ENCODE measurements around the gene EHHADH.

DNA sequence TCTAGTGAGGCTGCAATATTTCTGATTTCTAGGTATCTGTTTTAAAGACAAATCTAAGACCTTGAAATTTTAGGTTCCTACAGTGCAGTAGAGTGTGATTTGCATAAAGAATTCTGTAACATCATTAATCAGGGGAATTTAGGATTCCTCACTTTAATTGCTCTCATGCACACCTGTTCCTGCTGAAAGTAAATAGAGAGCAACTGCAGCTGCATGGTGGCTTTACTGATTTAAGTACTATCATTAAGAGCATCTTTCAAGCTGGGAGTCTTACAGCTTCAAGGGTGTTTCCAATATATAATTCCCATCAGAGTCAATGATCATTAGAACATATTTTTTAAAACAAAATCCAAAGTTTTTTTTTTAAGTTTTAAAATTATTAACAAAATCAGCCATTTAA is 65.0 kb downstream of the EHHADH start:
- TF ChIP-seq, protein P1, sequence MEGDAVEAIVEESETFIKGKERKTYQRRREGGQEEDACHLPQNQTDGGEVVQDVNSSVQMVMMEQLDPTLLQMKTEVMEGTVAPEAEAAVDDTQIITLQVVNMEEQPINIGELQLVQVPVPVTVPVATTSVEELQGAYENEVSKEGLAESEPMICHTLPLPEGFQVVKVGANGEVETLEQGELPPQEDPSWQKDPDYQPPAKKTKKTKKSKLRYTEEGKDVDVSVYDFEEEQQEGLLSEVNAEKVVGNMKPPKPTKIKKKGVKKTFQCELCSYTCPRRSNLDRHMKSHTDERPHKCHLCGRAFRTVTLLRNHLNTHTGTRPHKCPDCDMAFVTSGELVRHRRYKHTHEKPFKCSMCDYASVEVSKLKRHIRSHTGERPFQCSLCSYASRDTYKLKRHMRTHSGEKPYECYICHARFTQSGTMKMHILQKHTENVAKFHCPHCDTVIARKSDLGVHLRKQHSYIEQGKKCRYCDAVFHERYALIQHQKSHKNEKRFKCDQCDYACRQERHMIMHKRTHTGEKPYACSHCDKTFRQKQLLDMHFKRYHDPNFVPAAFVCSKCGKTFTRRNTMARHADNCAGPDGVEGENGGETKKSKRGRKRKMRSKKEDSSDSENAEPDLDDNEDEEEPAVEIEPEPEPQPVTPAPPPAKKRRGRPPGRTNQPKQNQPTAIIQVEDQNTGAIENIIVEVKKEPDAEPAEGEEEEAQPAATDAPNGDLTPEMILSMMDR (IDR thresholded peaks at IDR 0.05 in 2 of 3, conservative IDR thresholded peaks at IDR 0.05 in 1 of 3; ENCODE audit: borderline replicate concordance in 1 of 3, insufficient read depth in 1 of 3, low read depth in 2 of 3, low read length in 2 of 3), result no peak
- TF ChIP-seq, protein P2, sequence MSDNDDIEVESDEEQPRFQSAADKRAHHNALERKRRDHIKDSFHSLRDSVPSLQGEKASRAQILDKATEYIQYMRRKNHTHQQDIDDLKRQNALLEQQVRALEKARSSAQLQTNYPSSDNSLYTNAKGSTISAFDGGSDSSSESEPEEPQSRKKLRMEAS (IDR thresholded peaks at IDR 0.05), result no peak
- TF ChIP-seq, protein P3, sequence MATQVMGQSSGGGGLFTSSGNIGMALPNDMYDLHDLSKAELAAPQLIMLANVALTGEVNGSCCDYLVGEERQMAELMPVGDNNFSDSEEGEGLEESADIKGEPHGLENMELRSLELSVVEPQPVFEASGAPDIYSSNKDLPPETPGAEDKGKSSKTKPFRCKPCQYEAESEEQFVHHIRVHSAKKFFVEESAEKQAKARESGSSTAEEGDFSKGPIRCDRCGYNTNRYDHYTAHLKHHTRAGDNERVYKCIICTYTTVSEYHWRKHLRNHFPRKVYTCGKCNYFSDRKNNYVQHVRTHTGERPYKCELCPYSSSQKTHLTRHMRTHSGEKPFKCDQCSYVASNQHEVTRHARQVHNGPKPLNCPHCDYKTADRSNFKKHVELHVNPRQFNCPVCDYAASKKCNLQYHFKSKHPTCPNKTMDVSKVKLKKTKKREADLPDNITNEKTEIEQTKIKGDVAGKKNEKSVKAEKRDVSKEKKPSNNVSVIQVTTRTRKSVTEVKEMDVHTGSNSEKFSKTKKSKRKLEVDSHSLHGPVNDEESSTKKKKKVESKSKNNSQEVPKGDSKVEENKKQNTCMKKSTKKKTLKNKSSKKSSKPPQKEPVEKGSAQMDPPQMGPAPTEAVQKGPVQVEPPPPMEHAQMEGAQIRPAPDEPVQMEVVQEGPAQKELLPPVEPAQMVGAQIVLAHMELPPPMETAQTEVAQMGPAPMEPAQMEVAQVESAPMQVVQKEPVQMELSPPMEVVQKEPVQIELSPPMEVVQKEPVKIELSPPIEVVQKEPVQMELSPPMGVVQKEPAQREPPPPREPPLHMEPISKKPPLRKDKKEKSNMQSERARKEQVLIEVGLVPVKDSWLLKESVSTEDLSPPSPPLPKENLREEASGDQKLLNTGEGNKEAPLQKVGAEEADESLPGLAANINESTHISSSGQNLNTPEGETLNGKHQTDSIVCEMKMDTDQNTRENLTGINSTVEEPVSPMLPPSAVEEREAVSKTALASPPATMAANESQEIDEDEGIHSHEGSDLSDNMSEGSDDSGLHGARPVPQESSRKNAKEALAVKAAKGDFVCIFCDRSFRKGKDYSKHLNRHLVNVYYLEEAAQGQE (IDR thresholded peaks at IDR 0.05; ENCODE audit: low read depth), result no peak
- TF ChIP-seq POLR2A (IDR thresholded peaks at IDR 0.05; ENCODE audit: borderline replicate concordance, extremely low read depth, insufficient read depth, insufficient read length) (no peak), JUND (IDR thresholded peaks at IDR 0.05) (no peak), ZNF274 (IDR thresholded peaks at IDR 0.05; ENCODE audit: low read depth, low read length) (no peak), EZH2 (IDR thresholded peaks at IDR 0.05) (no peak)

Measured in HCT116 (cell line).